ENCODE data around the gene POLD2. TPM values are rescaled to one million over a fixed set of nuclear protein-coding genes. Genes with fewer than 3 reads are reported as not detected.

Gene POLD2
- total and polyA plus RNA-seq, 2 donors (not counting 1 experiment from before 2014, with no cell fraction given), result 69.8 to 76.5 TPM

GRCh38 chr7:44077061-44077460, 46.3 kb downstream of the POLD2 start:
- H3K4me2 ChIP-seq (ENCODE audit: extremely low read depth, insufficient read depth, low read length), result no peak overlapping the region
- H3K36me3 ChIP-seq (ENCODE audit: control insufficient read depth, insufficient read depth, low read length), result peaks cover 26% of the 10 kb centered on the region
- no peaks in the 10 kb centered on the region for H3K9me3 ChIP-seq (ENCODE audit: control insufficient read depth, insufficient read depth, low read depth, low read length)
- H3K79me2 ChIP-seq (ENCODE audit: control insufficient read depth, insufficient read depth, low read length), result peaks cover 6% of the 10 kb centered on the region
- no peaks in the 10 kb centered on the region for H3K4me1 ChIP-seq (ENCODE audit: control insufficient read depth, extremely low read depth, insufficient read depth, low read length)
- no peaks in the 10 kb centered on the region for H3K27me3 ChIP-seq (ENCODE audit: control insufficient read depth, insufficient read depth, low read length)
- H4K20me1 ChIP-seq (ENCODE audit: control insufficient read depth, extremely low read depth, insufficient read depth, low read length), result no peaks in the 10 kb centered on the region
- no peak overlapping the region for H3K4me3 ChIP-seq (replicated peaks in 1 of 4; ENCODE audit: control extremely low read depth in 1 of 4, insufficient read depth in 1 of 4, low read depth in 3 of 4, low read length in 4 of 4)
- no peak overlapping the region for H3K9ac ChIP-seq (ENCODE audit: insufficient read depth, low read length)
- TF ChIP-seq EZH2 (IDR thresholded peaks at IDR 0.05; ENCODE audit: low read length, missing control alignments) (no peak), CTCF (conservative IDR thresholded peaks at IDR 0.05 in 1 of 2, IDR thresholded peaks at IDR 0.05 in 1 of 2; ENCODE audit: low read depth in 1 of 2, low read length in 2 of 2) (no peak)
- H3K27ac ChIP-seq (ENCODE audit: insufficient read depth, low read length), result no peak overlapping the region
- no peak for DNase-seq (ENCODE audit: low read depth in 2 of 2)
- H2AFZ ChIP-seq (ENCODE audit: low read length), result no peak overlapping the region

- peaks cover 26% of the 10 kb centered on the region for H3K36me3 ChIP-seq (ENCODE audit: control insufficient read depth, insufficient read depth, low read length)
- DNase-seq (ENCODE audit: low read depth in 2 of 2), result no peak
Measured at GRCh38 chr7:44076101-44076895, 47.0 kb downstream of the POLD2 start.

More at GRCh38 chr7:44076101-44076895, 47.0 kb downstream of the POLD2 start:
- Histone ChIP-seq H3K79me2 (ENCODE audit: control insufficient read depth, insufficient read depth, low read length) (peaks cover 4% of the 10 kb centered on the region), H3K9me3 (ENCODE audit: control insufficient read depth, insufficient read depth, low read depth, low read length) (no peaks in the 10 kb centered on the region), H3K4me2 (ENCODE audit: extremely low read depth, insufficient read depth, low read length) (no peak overlapping the region), H3K4me3 (replicated peaks in 1 of 4; ENCODE audit: control extremely low read depth in 1 of 4, insufficient read depth in 1 of 4, low read depth in 3 of 4, low read length in 4 of 4) (no peak overlapping the region), H3K9ac (ENCODE audit: insufficient read depth, low read length) (no peak overlapping the region), H4K20me1 (ENCODE audit: control insufficient read depth, extremely low read depth, insufficient read depth, low read length) (no peaks in the 10 kb centered on the region), H3K27ac (ENCODE audit: insufficient read depth, low read length) (no peak overlapping the region), H3K27me3 (ENCODE audit: control insufficient read depth, insufficient read depth, low read length) (no peaks in the 10 kb centered on the region), H2AFZ (ENCODE audit: low read length) (no peak overlapping the region), H3K4me1 (ENCODE audit: control insufficient read depth, extremely low read depth, insufficient read depth, low read length) (peaks cover 2% of the 10 kb centered on the region)
- no peak for TF ChIP-seq CTCF (conservative IDR thresholded peaks at IDR 0.05 in 1 of 2, IDR thresholded peaks at IDR 0.05 in 1 of 2; ENCODE audit: low read depth in 1 of 2, low read length in 2 of 2)
- TF ChIP-seq EZH2 (IDR thresholded peaks at IDR 0.05; ENCODE audit: low read length, missing control alignments), result no peak
